ENCODE data around the gene DPY30.

DPY30 gene
- total RNA-seq, result 12.9 to 16.4 (median 13.7) reads per million in 3 donors

DNA sequence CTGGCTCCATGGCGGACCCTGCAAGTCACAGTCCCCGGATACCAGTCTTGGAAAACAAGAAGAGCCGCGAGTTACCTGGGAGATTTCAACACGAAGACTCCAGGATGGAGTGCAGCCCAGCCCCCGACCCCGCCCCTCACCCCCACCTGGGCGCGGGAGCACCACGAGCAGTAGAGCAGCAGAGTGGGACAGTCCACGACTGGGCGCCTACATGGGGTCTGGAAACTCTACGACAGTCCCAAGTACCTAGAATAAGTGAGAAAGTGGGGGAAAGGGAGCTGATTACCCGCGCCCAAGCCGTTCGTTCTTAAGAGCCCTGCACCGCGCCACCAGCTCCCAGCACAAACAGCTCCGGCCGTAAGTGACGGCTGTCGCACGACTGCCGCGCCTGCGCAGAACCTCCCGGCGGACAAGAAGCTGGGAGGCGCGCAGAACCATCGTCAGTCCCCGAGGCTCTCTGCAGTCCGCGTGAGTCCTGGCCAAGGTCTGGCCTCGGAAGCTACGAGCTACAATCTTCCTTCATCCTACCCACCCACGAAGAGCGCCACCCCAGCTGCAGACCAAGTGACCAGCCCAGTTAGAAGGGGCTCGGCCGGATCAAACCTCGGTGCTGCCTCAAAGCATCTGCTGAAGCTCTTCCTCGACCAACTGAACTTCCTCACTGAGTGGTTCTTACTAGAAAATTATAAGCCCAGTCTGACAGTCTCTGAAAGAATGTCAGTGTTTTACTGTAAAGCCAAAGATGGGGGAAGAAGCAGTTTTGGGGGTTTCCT lies at the start of gene DPY30:
TSS of gene DPY30 (minus strand) at position 359 of the 773 bp plus-strand sequence. CDS start at position 10, 349 bp downstream.
- Histone ChIP-seq H3K27me3 (replicated peaks; ENCODE audit: control insufficient read depth, insufficient read depth, low read length, poor library complexity, severe bottlenecking) (no peaks in the 10 kb centered on the region), H3K4me3 (ENCODE audit: insufficient read depth, low read depth, low read length, poor library complexity, severe bottlenecking) (peak within 1 kb of the TSS; percentile 58), H3K36me3 (ENCODE audit: control insufficient read depth, insufficient read depth, low read length) (no peaks in the 10 kb centered on the region), H3K4me1 (ENCODE audit: control insufficient read depth, insufficient read depth, low read length, poor library complexity, severe bottlenecking) (no peaks in the 10 kb centered on the region), H3K27ac (ENCODE audit: insufficient read depth, low read length, poor library complexity, severe bottlenecking) (peak within 1 kb of the TSS; percentile 70), H3K9me3 (ENCODE audit: control insufficient read depth, low read length) (no peaks in the 10 kb centered on the region)
- peak; percentile 77 to 83 (median 80) for DNase-seq

DNA sequence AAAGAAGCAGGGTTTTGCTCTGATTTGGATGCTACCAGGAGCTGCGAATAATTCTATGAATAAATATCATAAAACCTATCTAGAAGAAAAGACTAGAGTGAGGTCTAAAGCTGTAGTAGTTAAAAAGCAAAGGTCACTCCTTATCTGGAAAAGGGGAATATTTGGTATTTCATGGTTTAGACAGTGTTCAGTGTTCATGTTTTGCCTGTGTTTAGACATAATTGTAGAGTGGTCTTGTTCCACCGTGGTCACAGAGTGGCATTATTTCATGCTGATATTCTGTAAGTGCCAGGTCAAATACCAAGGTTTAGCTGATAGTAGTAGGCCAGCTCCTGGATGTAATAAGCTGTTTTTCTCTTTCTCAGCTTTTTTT lies 34.5 kb upstream of the DPY30 start:
- no peak for DNase-seq
- Histone ChIP-seq H3K4me1 (ENCODE audit: control insufficient read depth, insufficient read depth, low read length, poor library complexity, severe bottlenecking) (peaks cover 2% of the 10 kb centered on the region), H3K9me3 (ENCODE audit: control insufficient read depth, low read length) (no peaks in the 10 kb centered on the region), H3K4me3 (ENCODE audit: insufficient read depth, low read depth, low read length, poor library complexity, severe bottlenecking) (no peak overlapping the region), H3K27me3 (replicated peaks; ENCODE audit: control insufficient read depth, insufficient read depth, low read length, poor library complexity, severe bottlenecking) (no peaks in the 10 kb centered on the region), H3K27ac (ENCODE audit: insufficient read depth, low read length, poor library complexity, severe bottlenecking) (no peak overlapping the region), H3K36me3 (ENCODE audit: control insufficient read depth, insufficient read depth, low read length) (peaks cover 4% of the 10 kb centered on the region)

DNA sequence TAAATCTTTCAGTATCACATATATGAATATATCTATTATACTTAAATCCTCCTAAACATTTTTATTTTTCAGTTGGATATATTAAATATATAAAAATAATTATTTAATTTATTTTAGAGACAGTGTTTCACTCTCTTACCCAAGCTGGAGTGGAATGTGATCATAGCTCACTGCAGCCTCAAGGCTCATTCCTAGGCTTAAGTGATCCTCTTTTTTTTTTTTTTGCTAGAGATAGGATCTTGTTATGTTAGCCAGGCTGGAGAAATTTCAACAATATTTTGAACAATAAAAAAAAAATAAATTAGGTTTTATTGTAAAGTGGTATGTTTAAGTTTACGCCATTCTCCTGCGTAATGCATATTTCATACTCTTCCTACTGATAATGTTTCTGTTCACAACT lies 27.9 kb upstream of the DPY30 start:
- H3K9me3 ChIP-seq (ENCODE audit: control insufficient read depth, low read length), result no peaks in the 10 kb centered on the region
- H3K27me3 ChIP-seq (replicated peaks; ENCODE audit: control insufficient read depth, insufficient read depth, low read length, poor library complexity, severe bottlenecking), result no peaks in the 10 kb centered on the region
- H3K4me1 ChIP-seq (ENCODE audit: control insufficient read depth, insufficient read depth, low read length, poor library complexity, severe bottlenecking), result peaks cover 6% of the 10 kb centered on the region
- H3K36me3 ChIP-seq (ENCODE audit: control insufficient read depth, insufficient read depth, low read length), result no peaks in the 10 kb centered on the region
- DNase-seq, result no peak
- no peak overlapping the region for H3K4me3 ChIP-seq (ENCODE audit: insufficient read depth, low read depth, low read length, poor library complexity, severe bottlenecking)
- no peak overlapping the region for H3K27ac ChIP-seq (ENCODE audit: insufficient read depth, low read length, poor library complexity, severe bottlenecking)

DNA sequence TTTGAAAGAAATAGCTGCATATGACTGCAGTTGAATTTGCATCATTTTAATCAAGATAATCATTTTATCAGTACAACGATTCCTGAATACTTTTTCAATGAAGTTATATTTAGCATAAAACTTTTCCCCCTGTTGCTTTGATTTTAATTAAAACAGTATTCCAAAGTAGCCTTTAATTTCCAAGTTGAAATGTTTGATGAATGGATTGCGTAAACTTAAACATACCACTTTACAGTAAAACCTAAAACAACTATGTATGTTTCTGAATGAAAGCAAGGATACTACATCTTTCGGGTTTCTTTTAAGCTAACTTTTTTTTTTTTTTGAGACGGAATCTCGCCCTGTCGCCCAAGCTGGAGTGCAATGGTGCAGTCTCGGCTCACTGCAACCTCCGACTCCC lies 25.1 kb upstream of the DPY30 start:
- Histone ChIP-seq H3K4me3 (ENCODE audit: insufficient read depth, low read depth, low read length, poor library complexity, severe bottlenecking) (peak overlapping the region; percentile 69), H3K27ac (ENCODE audit: insufficient read depth, low read length, poor library complexity, severe bottlenecking) (peak overlapping the region; percentile 79), H3K36me3 (ENCODE audit: control insufficient read depth, insufficient read depth, low read length) (no peaks in the 10 kb centered on the region), H3K4me1 (ENCODE audit: control insufficient read depth, insufficient read depth, low read length, poor library complexity, severe bottlenecking) (peaks cover 8% of the 10 kb centered on the region), H3K9me3 (ENCODE audit: control insufficient read depth, low read length) (no peaks in the 10 kb centered on the region), H3K27me3 (replicated peaks; ENCODE audit: control insufficient read depth, insufficient read depth, low read length, poor library complexity, severe bottlenecking) (no peaks in the 10 kb centered on the region)
- DNase-seq, result no peak

DNA sequence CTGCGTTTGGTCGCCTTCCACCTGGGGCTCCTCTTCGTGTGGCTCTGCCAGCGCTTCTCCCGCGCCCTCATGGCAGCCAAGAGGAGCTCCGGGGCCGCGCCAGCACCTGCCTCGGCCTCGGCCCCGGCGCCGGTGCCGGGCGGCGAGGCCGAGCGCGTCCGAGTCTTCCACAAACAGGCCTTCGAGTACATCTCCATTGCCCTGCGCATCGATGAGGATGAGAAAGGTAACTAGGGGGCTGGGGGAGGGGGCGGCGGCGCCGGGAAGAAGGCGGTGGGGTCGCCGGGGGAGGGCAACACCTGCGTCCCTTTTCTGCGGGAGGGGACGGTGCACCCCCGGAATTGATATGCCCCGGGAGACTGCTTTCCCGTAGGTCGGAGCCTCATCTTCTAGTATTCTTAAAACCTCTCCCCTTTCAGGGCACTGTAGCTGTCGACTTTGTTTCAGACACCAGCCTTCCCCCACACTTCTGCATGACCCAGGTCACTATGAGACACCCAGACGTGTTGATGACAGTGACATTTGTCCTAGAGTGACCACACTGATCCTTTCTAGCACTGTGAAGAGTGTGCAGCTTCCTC lies 24.5 kb upstream of the DPY30 start:
- Histone ChIP-seq H3K36me3 (ENCODE audit: control insufficient read depth, insufficient read depth, low read length) (no peaks in the 10 kb centered on the region), H3K27me3 (replicated peaks; ENCODE audit: control insufficient read depth, insufficient read depth, low read length, poor library complexity, severe bottlenecking) (no peaks in the 10 kb centered on the region), H3K4me1 (ENCODE audit: control insufficient read depth, insufficient read depth, low read length, poor library complexity, severe bottlenecking) (peaks cover 8% of the 10 kb centered on the region), H3K9me3 (ENCODE audit: control insufficient read depth, low read length) (no peaks in the 10 kb centered on the region), H3K27ac (ENCODE audit: insufficient read depth, low read length, poor library complexity, severe bottlenecking) (peak overlapping the region; percentile 79), H3K4me3 (ENCODE audit: insufficient read depth, low read depth, low read length, poor library complexity, severe bottlenecking) (peak overlapping the region; percentile 69)
- peak in 2 of 3 donors; percentile 1 to 5 for DNase-seq

DNA sequence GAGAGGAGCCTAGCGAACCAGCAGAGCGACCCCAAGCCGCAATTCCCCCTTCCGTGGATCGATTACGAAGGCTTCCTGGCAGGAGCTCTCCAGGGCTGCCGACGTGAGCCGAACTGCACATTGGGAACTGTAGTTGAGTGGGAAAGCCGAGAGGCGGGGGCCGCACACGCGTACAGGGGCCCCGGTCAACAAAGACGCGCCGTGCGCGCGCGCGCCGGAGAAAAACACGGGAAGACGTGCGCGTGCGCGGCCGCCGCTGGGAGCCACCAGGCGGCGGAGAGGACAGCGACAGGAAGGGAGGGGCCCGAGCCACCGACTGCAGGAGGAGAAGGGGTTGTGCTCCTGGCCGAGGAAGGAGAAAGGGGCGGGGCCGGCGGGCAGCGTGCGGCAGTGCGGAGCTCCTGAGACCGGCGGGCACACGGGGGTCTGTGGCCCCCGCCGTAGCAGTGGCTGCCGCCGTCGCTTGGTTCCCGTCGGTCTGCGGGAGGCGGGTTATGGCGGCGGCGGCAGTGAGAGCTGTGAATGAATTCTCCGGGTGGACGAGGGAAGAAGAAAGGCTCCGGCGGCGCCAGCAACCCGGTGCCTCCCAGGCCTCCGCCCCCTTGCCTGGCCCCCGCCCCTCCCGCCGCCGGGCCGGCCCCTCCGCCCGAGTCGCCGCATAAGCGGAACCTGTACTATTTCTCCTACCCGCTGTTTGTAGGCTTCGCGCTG lies 23.9 kb upstream of the DPY30 start, which contains the start of gene SPAST:
TSS of gene SPAST (plus strand) at position 247 of the 711 bp plus-strand sequence. CDS start at position 523, 276 bp downstream.
- Histone ChIP-seq H3K4me3 (ENCODE audit: insufficient read depth, low read depth, low read length, poor library complexity, severe bottlenecking) (peak within 1 kb of the TSS; percentile 69), H3K4me1 (ENCODE audit: control insufficient read depth, insufficient read depth, low read length, poor library complexity, severe bottlenecking) (peaks cover 8% of the 10 kb centered on the region), H3K9me3 (ENCODE audit: control insufficient read depth, low read length) (no peaks in the 10 kb centered on the region), H3K36me3 (ENCODE audit: control insufficient read depth, insufficient read depth, low read length) (no peaks in the 10 kb centered on the region), H3K27ac (ENCODE audit: insufficient read depth, low read length, poor library complexity, severe bottlenecking) (peak within 1 kb of the TSS; percentile 79), H3K27me3 (replicated peaks; ENCODE audit: control insufficient read depth, insufficient read depth, low read length, poor library complexity, severe bottlenecking) (no peaks in the 10 kb centered on the region)
- DNase-seq, result peak; percentile 90 to 94 (median 94)

DNA sequence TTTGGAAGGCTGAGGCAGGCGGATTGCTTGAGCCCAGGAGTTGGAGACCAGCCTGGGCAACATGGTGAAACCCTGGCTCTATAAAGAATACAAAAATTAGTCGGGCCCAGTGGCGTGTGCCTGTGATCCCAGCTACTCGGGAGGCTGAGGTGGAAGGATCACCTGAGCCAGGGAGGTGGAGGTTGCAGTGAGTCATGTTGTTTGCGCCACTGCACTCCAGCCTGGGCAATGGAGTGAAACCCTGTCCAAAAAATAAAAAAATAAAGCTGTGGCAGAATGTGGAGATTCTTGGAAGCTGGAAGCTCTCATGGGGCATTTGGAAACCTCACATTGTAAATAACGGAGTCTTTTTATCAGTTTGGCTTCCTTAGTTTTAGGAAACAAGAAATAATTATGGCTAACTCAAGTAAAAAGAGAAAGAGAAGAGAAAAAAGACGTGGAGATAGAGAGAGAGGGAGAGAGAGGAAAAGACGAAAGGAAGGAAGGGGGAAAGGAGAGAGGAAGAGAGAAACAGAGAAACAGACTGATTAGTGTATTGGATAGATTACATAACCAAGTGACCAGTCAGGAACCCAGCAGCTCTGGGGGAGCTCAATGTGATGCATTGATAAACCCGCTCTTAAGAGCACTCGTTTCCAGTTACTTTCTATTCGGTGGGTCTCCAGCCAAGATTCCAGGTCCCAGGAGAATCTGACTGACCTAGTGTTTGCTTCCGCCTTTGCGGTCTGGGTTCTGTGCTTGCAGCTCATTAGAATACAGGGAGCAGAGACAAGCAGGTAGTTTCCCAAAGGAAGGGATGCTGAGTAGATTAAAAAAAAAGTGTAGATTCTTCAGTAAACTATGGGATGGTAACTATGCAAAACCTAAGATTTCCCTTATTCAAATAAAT lies 22.6 kb upstream of the DPY30 start:
- no peak for DNase-seq
- H3K27me3 ChIP-seq (replicated peaks; ENCODE audit: control insufficient read depth, insufficient read depth, low read length, poor library complexity, severe bottlenecking), result no peaks in the 10 kb centered on the region
- H3K4me1 ChIP-seq (ENCODE audit: control insufficient read depth, insufficient read depth, low read length, poor library complexity, severe bottlenecking), result peaks cover 8% of the 10 kb centered on the region
- no peaks in the 10 kb centered on the region for H3K9me3 ChIP-seq (ENCODE audit: control insufficient read depth, low read length)
- H3K27ac ChIP-seq (ENCODE audit: insufficient read depth, low read length, poor library complexity, severe bottlenecking), result no peak overlapping the region
- H3K36me3 ChIP-seq (ENCODE audit: control insufficient read depth, insufficient read depth, low read length), result no peaks in the 10 kb centered on the region
- H3K4me3 ChIP-seq (ENCODE audit: insufficient read depth, low read depth, low read length, poor library complexity, severe bottlenecking), result peak overlapping the region; percentile 69

DNA sequence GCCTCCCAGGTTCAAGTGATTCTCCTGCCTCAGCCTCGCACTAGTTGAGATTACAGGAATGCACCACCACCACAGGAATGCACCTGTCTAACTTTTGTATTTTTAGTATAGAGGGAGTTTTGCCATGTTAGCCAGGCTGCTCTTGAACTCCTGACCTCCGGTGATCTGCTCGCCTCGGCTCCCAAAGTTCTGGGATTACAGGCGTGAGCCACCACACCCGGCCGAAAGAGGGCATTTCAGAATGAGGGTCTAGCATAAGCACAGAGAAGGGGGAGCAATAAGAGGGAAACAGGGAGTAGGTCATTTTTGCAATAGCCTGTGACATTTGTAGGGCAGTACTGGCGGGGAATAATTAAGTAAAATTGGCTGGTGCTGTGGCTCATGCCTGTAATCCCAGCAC lies 21.8 kb upstream of the DPY30 start:
- no peak for DNase-seq
- H3K4me1 ChIP-seq (ENCODE audit: control insufficient read depth, insufficient read depth, low read length, poor library complexity, severe bottlenecking), result peaks cover 8% of the 10 kb centered on the region
- no peaks in the 10 kb centered on the region for H3K9me3 ChIP-seq (ENCODE audit: control insufficient read depth, low read length)
- no peak overlapping the region for H3K4me3 ChIP-seq (ENCODE audit: insufficient read depth, low read depth, low read length, poor library complexity, severe bottlenecking)
- no peaks in the 10 kb centered on the region for H3K27me3 ChIP-seq (replicated peaks; ENCODE audit: control insufficient read depth, insufficient read depth, low read length, poor library complexity, severe bottlenecking)
- no peaks in the 10 kb centered on the region for H3K36me3 ChIP-seq (ENCODE audit: control insufficient read depth, insufficient read depth, low read length)
- H3K27ac ChIP-seq (ENCODE audit: insufficient read depth, low read length, poor library complexity, severe bottlenecking), result no peak overlapping the region

DNA sequence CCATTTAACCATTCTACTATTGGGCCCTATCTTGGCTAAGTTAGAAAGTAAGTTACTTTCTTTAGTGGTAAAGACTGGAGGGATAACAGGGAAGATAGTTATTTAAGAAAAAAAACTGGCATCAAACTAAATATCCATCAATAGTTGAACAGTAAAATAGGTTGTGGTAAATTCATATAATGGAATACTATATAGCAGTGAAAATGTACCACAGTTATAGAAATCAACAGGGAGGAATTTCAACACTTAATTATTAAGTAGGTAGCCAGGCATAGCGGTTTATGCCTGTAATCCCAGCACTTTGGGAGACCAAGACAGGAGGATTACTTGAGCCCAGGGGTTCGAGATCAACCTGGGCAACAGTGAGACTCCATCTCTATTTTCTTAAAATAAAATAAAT lies 20.7 kb upstream of the DPY30 start:
- Histone ChIP-seq H3K36me3 (ENCODE audit: control insufficient read depth, insufficient read depth, low read length) (no peaks in the 10 kb centered on the region), H3K9me3 (ENCODE audit: control insufficient read depth, low read length) (no peaks in the 10 kb centered on the region), H3K27ac (ENCODE audit: insufficient read depth, low read length, poor library complexity, severe bottlenecking) (no peak overlapping the region), H3K4me3 (ENCODE audit: insufficient read depth, low read depth, low read length, poor library complexity, severe bottlenecking) (no peak overlapping the region), H3K4me1 (ENCODE audit: control insufficient read depth, insufficient read depth, low read length, poor library complexity, severe bottlenecking) (peaks cover 8% of the 10 kb centered on the region), H3K27me3 (replicated peaks; ENCODE audit: control insufficient read depth, insufficient read depth, low read length, poor library complexity, severe bottlenecking) (no peaks in the 10 kb centered on the region)
- no peak for DNase-seq

Measured in effector memory CD4-positive, alpha-beta T cell (primary cell).